GM21423 (cell line): ENCODE results near the gene GPR141.
A peak's percentile ranks its signal among the peaks of the same experiment; 100 is the strongest.

ENCODE experiments used
- ATAC-seq: cut with Tn5 transposase; IDR thresholded peaks from one replicate; pipeline ENCODE4 v1.9.1; 2021; ENCODE audit warnings: mild to moderate bottlenecking, moderate library complexity; ENCODE audit not compliant: unreplicated experiment

GPR141 gene, protein sequence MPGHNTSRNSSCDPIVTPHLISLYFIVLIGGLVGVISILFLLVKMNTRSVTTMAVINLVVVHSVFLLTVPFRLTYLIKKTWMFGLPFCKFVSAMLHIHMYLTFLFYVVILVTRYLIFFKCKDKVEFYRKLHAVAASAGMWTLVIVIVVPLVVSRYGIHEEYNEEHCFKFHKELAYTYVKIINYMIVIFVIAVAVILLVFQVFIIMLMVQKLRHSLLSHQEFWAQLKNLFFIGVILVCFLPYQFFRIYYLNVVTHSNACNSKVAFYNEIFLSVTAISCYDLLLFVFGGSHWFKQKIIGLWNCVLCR

DNA sequence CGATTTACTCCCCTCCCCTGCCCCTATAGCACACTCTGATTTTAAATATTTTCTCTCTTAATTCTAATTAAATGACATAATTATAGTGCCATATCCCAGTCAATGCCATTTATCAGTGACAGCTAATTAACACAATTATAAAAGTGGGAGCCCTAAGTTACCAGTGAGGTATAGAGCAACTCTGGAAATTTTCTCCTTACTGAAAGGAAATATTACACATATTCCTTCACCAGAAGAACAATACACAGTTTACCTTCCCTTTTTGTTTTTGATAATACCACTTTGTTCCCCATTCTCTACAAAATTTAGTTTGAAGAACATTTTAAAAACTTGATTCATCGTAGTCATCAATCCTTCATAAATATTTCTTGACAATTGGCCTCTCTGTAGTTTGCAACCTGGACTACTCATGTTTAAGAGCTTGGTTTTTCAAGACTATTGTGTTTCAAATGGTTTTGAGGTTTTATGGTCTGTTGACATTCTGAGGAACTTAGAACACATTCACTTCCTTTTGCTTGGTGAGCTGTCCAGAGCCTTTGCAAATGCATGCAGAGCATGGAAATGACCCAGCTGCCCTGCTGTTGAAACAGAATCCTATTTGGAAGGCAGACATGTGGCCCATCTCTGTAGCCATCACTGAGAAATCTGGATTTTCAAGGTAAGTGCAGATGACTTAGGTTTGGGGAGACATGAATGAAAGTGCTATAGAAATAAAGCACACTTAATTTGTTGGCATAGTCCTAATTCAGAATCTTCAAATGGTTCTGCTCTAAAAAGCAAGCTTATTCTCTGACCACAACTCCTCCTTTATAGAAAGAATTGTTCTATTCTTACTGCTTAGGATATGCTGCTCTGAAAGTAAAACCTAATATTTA, at the start of gene GPR141:
TSS of gene GPR141 (plus strand) at position 521 of the 875 bp plus-strand sequence. CDS start 56,628 bp downstream, outside the sequence.
- ATAC-seq: peak; percentile 94

DNA sequence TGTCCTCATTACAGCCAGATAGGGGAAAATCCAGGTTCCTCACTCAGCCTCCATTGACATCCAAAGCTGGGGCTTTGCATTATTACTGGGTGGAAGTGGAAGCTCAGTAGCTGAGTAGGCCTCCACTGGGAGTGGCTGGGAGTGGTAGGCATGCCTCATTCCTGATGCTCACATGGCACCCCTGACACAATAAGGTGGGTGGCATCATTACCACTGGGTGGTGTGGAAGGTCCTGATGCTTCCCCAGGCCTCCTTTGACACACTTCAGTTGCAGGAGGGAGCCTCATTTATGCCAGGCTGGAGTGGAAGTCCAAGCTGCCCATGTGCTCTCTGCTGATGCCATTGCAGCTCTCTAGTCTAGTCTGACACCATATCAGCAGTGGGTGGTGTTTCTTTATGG, 48.2 kb upstream of the GPR141 start:
- no peak for ATAC-seq

DNA sequence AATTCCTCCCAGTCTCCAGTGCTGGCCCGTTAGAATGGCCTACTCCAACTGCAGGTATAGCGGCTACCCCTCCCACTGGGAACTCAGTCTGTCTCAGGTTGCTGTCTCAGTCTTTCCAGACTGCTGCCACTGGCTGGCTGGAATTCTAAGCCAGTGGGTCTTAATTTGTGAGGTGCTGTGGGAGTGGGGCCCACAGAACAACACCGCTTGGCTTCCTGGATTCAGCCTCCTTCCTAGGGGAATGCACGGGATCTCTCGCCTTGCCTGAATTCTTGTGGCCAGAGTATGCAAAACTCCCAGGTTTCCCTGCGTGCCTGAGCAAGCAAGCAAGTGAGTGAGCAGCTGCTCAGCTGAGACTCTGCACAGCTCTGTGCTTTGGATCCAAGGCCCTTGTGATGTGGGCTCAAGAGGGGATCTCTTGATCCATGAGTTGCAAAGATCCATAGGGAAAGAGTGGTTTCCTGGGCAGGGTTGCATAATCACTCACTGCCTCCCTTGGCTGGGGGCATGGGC, 41.5 kb upstream of the GPR141 start:
- ATAC-seq: no peak

DNA sequence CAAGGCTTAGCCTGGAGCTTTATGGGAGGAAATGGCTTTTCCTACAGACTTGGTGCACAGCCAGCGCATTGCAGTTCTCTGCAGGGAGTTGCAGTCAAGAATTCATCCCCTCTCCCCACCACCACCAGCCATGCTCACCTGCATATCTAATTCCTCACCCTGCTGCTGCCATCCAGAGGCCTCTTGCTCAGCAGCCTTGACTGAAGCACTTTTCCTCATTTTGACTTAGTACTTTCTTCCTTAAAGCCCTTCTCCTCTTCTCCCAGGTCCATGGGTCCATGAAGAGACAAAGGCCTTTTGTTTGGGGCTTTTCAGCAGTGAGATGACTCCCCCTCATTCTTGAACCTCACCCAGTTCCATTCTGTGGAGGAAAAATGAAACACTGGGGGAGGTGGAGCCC, 39.7 kb upstream of the GPR141 start:
- no peak for ATAC-seq

DNA sequence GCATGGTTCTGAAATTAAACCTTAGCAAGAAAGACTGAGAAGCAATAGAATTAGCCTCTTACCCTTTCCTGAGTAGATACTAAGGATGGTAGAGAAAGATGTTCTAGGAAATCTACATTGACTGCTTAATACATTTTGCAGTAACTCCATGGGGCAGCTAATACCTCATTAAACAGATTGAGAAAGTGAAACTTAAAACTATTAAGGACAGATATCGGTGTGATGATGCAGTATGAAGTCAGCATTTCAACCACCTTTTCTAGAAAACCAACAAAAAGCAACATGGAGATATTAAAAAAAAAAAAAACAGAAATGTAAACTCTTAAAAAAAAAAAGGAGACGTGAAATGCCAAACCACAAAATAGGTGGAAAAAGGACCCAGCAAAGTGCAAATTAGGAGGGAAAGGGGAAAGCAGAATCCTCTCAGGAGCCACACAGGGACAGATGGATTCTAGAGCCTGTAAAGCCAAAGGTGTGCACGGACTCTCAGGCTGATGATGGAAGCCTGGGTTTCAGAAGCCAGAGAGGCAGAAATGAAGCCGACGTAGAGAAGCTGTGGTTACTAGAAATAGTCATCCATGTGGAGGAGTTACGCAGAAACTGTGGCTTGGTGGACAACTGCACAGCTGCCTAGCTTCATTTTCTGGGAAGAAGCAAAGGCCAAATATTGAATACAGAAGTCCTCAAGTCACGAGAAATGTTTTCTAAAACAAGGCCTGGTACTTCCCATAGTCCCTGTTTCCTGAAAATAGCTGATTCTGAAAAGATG, 38.1 kb upstream of the GPR141 start:
- no peak for ATAC-seq

DNA sequence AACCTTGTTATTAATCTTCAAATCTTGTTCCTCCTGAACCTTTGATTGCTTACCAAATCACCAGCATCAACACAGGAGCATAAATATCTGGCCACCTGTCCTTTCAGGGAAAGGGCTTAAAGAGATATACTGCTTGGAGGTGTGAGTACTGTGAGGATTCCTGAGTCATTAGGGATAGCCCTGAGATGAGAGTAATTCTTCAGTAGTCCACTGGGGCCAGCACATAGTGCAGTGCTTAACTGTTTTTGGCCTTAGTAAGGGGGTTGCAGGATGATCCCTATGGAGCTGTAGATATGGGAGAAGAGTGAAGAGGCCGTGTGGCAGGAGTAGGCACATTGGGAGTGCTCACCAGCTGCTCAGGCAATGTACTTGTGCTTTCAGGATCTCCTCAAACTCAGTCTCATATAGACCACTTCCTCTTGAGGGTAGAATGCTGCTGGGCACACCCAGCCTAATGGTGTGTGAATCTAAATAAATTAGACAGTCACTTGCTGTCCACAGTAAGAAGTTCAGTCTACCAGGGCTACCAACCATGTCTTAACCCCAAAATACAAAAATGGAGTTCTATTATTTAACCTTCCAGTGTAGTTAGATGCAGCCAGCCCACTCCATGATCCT, 26.5 kb upstream of the GPR141 start:
- peak; percentile 93 for ATAC-seq

DNA sequence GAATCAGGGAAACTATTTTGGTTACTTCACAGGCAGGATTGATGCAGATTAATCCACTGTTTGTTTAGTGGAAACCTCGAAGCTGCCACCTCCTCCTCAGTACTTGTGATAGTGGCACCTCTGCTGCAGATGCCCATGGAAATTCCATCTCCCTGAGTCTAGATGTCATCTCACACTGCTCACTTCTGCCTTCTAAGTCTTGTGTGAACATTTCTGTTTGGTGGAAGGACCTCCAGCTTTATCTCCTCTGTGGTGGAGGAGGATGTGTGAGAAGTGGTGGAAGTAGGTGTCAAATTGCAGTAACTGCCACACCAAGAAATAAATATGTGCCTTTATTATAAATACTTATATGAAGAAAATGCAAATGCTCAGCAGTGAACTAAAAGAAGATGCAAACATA, 25.8 kb upstream of the GPR141 start:
- no peak for ATAC-seq

DNA sequence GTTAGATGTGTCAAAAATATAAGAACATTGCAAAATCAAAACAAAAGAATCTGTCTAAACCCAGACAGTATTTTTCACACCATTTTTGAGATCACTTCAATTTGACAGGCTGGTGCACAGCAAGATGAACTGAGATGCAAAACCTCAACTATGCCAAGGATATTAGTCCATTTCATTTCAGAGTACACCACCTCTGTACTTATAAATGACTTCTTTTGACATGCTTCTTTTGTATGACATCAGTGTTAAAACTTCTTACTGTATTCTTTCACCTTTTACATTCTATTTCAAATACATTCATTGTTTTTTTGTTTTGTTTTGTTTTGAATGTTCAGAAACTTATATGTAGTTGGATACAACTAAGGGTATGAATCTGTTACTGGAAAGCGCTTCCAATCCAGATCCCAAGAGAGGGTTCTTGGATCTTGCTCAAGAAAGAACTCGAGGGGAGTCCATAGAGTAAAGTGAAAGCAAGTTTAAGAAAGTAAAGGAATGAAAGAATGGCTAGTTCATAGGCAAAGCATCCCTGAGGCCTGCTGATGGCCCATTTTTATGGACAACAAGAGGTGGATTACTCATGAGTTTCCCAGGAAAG, 23.5 kb upstream of the GPR141 start:
- no peak for ATAC-seq

DNA sequence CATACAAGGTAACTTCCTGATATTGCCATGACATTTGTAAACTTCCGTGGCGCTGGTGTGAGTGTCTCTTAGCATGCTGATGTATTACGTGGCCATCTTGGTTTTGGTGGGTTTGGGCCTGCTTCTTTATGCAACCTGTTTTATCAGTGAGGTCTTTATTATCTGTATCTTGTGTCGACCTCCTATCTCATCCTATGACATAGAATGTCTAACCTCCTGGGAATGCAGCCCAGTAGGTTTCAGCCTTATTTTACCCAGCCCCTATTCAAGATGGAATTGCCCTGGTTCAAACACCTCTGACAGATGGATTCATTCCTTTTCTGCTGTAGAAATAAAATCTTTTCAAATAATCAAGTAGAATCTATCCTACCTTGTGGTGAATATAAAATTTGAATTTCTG, 23.0 kb upstream of the GPR141 start:
- no peak for ATAC-seq

DNA sequence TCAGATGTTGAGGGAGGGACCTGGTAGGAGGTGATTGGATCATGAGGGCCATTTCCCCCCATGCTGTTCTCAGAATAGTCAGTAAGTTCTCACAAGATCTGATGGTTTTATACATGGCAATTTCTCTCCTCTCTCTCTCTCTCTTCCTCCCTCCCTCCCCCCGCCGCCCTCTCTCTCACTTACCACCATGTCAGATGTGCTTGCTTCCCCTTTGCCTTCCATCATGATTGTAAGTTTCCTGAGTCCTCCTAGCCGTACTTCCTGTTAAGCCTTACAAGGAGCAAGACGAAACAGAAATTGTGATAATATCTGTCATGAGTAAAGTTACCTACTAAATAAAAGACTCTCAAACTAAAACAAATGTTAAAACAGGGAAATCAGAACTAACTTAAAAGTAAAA, 19.9 kb upstream of the GPR141 start:
- ATAC-seq: no peak

DNA sequence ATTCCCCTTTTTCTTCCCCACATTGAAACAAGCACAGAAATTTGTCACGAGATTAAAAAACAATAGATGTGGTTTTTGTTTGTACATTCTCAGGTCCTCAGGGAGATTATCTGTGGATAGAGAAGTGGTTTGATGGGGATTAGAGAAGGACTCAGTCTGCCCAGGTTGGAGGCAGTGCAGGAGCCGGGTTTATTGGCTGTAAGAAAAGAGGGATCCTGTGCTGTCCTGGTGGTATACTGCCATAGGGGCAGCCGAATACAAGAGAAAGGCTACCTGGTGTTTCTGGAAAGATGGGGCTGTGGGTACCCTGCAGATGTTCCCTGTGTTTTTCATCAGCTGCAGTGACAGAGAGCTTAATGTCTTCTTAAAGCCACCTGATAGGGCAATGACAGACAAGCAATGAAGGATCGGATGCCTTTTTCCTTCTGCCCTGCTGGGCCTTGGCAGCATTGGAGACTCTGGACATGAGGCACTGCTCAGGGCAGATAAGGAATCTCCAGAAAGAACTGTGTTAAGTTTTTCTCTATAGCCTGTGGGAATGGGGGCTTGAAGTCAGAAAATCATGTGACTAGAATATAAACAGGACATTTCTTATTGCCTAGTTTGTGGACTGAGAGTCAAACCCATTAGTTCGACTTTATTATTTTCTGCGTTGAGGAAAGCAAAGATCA, 18.1 kb upstream of the GPR141 start:
- ATAC-seq: no peak

DNA sequence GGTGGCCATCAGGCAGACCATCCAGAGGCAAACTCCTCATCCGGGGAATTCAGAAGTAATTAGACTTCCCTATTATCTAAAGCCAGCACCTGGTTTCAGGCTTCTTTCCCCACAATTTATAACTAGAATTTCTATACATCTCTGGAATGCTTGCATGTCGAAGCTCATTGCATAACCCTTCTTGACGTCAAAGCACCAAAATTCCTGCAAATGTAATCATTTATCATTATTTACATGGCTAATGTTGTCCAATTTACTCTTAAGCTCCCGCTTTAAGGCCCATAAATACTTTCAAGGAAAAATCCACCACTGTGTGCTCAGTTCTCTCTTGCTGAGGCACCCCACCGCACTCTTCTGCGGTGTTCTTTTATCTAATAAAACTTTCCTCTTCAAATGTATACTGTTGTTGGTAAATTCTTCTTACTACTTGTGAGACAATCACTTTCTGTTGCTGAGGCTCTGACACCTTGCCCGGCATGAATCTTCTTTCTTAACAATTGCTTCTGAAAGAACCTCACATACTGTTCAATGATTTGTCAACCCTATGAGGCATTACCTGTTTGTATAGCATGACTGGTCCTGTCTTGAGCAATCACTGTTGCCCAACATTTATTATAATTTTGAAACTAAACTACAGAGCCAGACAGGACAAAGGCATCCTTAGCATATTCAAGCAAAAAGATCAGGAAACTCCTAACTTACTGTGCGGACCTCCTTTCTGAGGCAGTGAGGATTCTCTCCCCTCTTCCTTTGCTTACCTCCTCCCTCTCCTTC, 17.4 kb upstream of the GPR141 start:
- no peak for ATAC-seq

DNA sequence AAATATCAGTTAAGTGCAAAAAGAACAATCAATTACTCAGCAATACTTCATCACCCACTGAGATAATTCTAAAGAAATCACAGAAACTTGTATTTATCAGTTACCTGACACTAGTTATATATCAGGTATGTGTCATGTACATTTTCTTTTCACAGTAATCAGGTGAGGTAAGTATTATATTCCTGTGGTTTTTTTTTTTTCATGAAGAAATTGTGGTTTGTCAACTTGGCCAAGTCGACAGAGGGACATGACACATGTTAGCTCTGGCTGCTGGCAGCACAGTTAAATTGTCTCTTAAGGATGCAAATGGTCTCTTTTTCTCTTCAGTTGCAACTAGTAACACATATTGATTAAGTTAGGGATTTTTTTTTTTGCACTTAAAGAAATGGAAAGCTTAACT, 13.7 kb upstream of the GPR141 start:
- ATAC-seq: no peak

DNA sequence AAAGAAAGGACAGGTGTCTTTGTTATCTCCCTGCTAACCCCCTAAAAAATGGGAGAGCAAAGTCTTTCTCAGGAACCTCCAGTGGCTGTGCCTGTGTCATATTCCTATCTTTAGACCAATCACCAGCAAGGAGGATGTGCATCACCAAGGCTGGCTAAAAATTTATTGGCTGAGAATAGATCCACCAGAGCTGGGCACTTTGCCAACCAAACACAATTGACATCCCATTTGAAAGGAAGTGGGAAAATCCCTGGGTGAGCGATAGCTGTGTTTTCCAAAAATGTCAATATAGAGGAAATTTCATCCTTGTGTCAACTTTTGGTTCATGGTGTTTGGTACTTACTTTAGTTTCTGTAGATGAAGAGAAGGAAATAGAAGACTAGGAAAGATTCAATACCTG, 13.1 kb upstream of the GPR141 start:
- no peak for ATAC-seq

DNA sequence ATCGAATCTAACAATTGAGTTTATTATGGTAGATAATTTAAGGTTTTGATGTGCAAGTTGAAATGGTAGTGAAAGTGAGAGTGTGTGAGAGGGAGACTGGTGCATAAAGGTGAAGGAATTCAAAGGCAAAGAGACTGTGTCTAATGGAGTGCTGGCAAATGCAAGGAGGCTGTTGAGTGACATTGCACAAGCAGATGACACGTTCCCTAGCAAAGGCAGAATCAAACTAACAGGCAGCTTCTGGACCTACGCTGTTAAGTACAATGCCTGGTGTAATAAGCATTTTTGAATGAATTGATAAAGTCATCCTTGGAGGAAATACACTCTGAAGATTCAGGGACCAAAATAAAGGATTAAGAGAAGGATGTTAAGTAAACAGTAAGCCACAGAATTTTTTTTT, 11.7 kb upstream of the GPR141 start:
- no peak for ATAC-seq

DNA sequence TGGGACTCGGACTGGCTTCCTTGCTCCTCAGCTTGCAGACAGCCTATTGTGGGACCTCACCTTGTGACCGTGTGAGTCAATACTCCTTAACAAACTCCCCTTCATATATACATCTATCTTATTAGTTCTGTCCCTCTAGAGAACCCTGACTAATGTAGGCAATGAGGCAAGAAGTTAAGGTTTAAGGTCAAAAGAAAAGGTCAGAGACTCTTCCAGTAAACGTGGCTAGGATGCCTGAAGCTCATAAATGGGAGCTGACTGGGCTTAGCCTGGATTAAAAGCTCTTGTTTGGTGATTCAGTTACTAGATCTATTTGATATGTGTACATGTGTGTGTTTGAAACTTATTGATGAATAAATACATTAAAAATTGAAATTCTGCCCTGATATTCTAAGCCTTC, 10.6 kb upstream of the GPR141 start:
- ATAC-seq: no peak

DNA sequence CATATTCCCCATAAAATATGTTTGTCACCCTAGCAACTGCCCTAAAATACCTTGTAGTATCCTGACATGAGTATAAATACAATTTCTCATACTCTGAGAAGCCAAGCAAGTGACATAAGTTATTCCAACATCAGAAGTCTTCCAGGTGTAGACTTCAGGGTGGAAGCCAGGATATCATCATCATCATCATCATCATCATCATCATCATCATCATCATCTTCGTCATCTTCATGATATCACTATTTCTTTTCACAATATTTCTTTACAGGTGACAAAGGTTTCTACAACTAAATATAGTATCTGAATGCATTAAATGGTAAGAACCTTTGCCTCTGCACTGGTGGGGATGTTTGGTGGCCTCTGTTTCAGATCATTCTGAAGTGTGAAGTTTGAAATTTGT, 10.0 kb upstream of the GPR141 start:
- no peak for ATAC-seq

DNA sequence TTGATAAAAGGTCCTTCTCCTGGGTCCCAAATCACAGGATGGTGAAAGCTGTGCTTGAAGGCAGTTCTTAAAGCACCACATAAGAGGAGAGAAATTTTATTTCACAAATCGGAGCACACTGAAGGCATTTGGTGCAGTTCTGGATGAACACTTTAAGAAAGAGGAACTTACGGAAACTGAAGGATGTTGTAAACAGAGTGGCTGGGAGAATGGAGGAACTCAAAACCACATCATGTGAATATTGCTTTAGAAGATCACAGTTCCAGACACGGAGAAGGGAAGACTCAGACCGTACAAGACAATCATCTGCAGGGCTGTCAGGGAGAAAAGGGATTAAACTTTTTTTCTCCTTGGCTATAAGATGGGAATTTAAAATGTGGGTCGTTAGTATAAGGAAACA, 9.0 kb upstream of the GPR141 start:
- ATAC-seq: no peak

DNA sequence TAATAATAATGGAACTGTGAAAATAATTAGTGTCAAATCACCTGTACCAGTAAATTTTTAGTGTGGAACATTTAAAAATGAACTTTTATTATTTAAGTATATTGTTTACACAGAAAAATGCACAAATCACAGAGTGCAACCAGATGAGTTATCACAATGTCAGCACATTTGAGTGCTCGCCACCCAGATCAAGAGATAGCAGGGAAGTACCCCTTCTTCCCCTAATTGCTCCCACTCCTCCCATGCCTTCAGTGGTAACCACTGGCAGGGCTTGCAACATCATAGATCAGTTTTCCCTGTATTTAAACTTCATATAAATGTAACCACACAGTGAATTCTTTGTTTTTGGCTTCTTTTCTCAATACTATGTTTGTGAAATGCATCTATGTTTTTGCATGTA, 7.8 kb upstream of the GPR141 start:
- no peak for ATAC-seq
